Astrocyte of the cerebellum (primary cell): ENCODE data around the gene PRRG2.

Experiments used
- DNase-seq: peaks from one replicate; pipeline ENCODE4 v3.0.0-alpha.2; 2011; ENCODE audit warnings: low read depth
- H3K4me3 ChIP-seq: 2 replicates; pipeline ENCODE4 v1.5.1; 2011; ENCODE audit warnings: mild to moderate bottlenecking, low read depth, low read length, moderate library complexity
- in situ Hi-C: cut with HindIII; loops from 2 replicates; pipeline ENCODE4 v1.10.0; 2017; ENCODE audit warnings: low sequenced_read_pairs
- TF ChIP-seq, protein P1 (sequence below): IDR thresholded peaks from 2 replicates; pipeline ENCODE4 v1.5.1; 2012; ENCODE audit warnings: low read length, low read depth, moderate library complexity, mild to moderate bottlenecking; ENCODE audit errors: missing control alignments

PRRG2 gene

GRCh38 chr19:49539192-49539952, 41.7 kb upstream of the PRRG2 start:
- H3K4me3 ChIP-seq: no peak overlapping the region
- in situ Hi-C loops: no loop called here
- TF ChIP-seq, protein P1, sequence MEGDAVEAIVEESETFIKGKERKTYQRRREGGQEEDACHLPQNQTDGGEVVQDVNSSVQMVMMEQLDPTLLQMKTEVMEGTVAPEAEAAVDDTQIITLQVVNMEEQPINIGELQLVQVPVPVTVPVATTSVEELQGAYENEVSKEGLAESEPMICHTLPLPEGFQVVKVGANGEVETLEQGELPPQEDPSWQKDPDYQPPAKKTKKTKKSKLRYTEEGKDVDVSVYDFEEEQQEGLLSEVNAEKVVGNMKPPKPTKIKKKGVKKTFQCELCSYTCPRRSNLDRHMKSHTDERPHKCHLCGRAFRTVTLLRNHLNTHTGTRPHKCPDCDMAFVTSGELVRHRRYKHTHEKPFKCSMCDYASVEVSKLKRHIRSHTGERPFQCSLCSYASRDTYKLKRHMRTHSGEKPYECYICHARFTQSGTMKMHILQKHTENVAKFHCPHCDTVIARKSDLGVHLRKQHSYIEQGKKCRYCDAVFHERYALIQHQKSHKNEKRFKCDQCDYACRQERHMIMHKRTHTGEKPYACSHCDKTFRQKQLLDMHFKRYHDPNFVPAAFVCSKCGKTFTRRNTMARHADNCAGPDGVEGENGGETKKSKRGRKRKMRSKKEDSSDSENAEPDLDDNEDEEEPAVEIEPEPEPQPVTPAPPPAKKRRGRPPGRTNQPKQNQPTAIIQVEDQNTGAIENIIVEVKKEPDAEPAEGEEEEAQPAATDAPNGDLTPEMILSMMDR: no peak
- no peak for DNase-seq

- in situ Hi-C loops: no loop called here
- no peak overlapping the region for H3K4me3 ChIP-seq
- DNase-seq: no peak
- TF ChIP-seq, protein P1: no peak
These were observed 39.2 kb upstream of the PRRG2 start for GRCh38 chr19:49541914-49542313.

- in situ Hi-C loops: no loop called here
- TF ChIP-seq, protein P1: no peak
- DNase-seq: no peak
- no peak overlapping the region for H3K4me3 ChIP-seq
These were observed 38.7 kb upstream of the PRRG2 start for GRCh38 chr19:49542446-49542845.

DNA sequence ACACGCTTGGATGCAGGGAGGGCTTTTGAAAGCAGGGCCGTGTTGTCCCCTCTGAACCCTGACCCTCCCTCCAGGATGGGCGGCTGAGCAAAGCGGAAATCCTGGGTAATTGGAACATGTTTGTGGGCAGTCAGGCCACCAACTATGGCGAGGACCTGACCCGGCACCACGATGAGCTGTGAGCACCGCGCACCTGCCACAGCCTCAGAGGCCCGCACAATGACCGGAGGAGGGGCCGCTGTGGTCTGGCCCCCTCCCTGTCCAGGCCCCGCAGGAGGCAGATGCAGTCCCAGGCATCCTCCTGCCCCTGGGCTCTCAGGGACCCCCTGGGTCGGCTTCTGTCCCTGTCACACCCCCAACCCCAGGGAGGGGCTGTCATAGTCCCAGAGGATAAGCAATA, 38.1 kb upstream of the PRRG2 start:
- H3K4me3 ChIP-seq: no peak overlapping the region
- in situ Hi-C loops: no loop called here
- TF ChIP-seq, protein P1: no peak
- DNase-seq: no peak

GRCh38 chr19:49544154-49544553, 37.0 kb upstream of the PRRG2 start:
- in situ Hi-C loops: no loop called here
- H3K4me3 ChIP-seq: no peak overlapping the region
- DNase-seq: no peak
- TF ChIP-seq, protein P1: no peak

- in situ Hi-C loops: no loop called here
- no peak overlapping the region for H3K4me3 ChIP-seq
- peak; percentile 86 for DNase-seq
- TF ChIP-seq, protein P1: peak; percentile 80
These were observed 34.1 kb upstream of the PRRG2 start for GRCh38 chr19:49546825-49547565.
